GM19467 (cell line): ENCODE data around the gene LETMD1.
"Not testable (repeated sequence)": the region's sequence is repeated elsewhere in the genome, so short reads cannot be mapped to it uniquely, and the experiment has no call there.

ENCODE experiments used
- ATAC-seq: cut with Tn5 transposase; IDR thresholded peaks from one replicate; pipeline ENCODE4 v1.9.1; 2021; ENCODE audit warnings: mild to moderate bottlenecking, moderate library complexity; ENCODE audit not compliant: unreplicated experiment

LETMD1 gene

DNA sequence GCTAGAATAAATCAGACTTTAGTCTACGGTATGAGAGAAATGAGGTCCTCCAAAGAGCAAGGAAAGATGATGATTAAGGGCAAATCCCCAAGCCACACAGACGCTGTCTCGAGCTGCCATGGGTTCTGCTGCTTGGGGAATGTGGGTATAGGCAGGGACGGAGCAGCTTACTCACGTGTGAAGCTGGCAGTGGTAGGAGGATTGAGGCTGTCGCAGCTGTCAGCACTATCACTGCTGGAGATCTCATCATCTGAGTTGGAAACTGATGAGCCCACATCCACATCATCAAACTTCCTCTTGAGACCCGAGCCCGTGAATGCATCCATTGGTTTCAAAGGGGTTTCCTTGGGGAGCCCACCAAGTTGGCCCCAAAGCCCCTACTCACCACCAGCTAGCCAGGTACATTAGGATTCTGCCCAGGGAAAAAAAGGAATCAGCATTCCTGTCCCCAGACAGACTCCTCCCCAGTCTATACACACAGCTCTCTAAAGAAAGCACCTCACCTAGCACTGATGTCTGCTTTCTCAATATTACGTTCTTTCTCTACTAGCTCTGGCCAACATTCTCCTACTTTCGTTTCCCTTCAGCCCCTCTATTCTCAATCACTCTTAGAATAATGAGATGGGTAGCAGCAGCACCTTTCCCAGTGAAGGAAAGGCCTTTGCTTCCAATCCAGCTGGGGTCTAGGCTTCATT lies 28.3 kb downstream of the LETMD1 start:
- no peak for ATAC-seq

- ATAC-seq: no peak
Observed at GRCh38 chr12:51077930-51078329, 29.8 kb downstream of the LETMD1 start.

DNA sequence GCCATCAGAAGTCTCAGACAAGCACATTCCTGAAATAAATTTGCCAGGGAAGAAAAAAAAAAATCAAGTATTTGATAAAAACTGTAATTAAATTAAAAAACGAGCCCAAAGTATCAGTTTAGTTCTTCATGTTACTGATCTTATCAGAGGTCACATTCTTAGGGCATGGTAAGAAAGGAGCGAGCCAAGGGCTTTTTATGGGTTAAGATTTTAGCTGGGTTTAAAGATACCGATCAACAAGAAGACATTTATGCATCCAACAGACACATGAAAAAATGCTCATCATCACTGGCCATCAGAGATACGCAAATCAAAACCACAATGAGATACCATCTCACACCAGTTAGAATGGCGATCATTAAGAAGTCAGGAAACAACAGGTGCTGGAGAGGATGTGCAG lies 30.2 kb downstream of the LETMD1 start:
- not testable (repeated sequence) for ATAC-seq

- not testable (repeated sequence) for ATAC-seq
Observed at GRCh38 chr12:51078866-51079265, 30.7 kb downstream of the LETMD1 start.

- ATAC-seq: no peak
Observed at GRCh38 chr12:51080136-51080535, 32.0 kb downstream of the LETMD1 start.

DNA sequence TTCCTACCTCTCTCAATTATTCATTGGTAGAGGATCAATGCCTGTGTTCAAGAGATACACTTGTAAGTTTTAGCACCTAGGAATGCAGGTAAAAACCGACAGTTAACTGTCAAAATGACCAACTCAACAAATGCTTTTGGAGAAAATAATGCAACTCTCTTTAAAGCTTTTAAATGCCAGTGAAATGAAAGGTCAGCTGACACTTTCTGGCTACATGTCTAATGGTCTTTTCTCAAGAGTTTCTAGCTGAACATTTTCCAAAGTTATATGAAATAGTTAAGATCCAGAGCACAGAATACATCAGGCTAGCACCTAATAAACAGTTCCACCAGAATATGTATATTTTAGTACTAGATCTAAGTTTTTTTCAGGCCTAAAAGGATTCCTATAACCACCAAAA lies 33.3 kb downstream of the LETMD1 start:
- ATAC-seq: no peak

GRCh38 chr12:51082561-51083125 lies 34.5 kb downstream of the LETMD1 start:
- ATAC-seq: no peak

GRCh38 chr12:51083126-51083833 lies 35.2 kb downstream of the LETMD1 start, which contains the start of gene CSRNP2:
TSS of gene CSRNP2 (minus strand) at chr12:51083596. CDS start at chr12:51076561, 7,035 bp downstream.
- peak; percentile 98 for ATAC-seq

GRCh38 chr12:51085757-51086156 lies 37.6 kb downstream of the LETMD1 start:
- no peak for ATAC-seq

DNA sequence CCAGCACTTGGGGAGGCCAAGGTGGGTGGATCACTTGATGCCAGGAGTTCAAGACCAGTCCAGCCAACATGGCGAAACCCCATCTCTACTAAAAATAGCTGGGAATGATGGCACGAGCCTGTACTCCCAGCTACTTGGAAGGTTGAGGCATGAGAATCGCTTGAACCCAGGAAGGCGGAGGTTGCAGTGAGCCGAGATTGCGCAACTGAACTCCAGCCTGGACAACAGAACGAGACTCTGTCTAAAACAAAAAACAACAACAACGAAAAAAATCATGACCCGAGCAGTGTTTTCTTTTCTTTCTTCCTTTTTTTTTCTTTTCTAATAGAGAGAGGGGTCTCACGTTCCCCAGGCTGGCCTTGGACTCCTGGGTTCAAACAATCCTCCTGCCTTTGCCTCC lies 38.8 kb downstream of the LETMD1 start:
- ATAC-seq: no peak

DNA sequence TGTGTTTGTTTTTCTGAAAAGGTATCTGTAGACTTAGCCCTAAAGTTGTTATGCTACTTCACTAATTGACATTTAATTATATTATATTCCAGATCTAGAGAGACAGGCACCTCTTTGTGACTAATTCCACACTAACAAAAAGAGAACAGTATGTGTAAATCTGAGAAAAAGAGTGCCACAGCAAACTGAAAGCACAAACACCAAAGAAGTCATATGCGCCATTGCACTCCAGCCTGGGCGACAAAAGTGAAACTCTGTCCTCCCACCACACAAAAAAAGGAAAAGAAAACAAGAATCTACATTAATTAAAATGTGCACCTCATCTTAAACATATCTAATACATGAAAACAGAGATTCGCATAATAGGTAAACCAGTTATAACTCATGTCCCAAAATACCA lies 39.7 kb downstream of the LETMD1 start:
- ATAC-seq: no peak

GRCh38 chr12:51090705-51091229 lies 42.6 kb downstream of the LETMD1 start:
- ATAC-seq: no peak

GRCh38 chr12:51098611-51099010 lies 50.5 kb downstream of the LETMD1 start:
- ATAC-seq: no peak

DNA sequence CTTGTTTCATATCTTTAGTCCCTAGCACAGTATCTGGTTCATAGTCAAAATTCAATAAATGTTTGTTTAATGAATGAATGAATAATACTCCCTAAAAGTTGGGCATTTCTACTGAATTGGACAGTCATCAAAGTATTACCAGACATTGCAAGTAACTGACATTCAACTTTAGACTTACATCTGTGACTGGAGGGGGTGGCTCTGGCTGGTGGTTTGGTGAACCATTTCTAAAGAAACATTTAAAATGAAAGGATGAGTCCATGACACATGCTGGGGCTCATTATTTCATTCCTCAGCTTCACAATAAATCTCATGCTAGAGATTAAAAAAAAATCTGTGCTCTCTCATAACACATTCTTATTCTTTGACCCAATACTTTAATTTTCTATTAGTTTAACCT lies 55.9 kb downstream of the LETMD1 start:
- no peak for ATAC-seq

DNA sequence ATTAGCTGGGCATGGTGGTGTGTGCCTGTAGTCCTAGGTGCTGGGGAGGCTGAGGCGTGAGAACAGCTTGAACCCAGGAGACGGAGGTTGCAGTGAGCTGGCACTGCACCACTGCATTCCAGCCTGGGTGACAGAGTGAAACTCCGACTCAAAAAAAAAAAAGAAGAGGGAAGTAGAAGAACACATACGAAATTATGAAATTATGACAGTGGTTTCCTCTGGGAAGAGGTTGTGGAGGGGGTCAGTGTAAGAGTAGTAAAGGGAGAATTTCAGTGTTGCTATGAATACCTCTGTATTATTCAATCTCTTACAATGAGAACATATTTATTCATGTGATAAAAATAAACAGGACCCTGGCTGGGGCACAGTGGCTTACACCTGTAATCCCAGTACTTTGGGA lies 60.0 kb downstream of the LETMD1 start:
- no peak for ATAC-seq
